ENCODE measurements around the gene ADD1.
"Not testable (repeated sequence)": the region's sequence is repeated elsewhere in the genome, so short reads cannot be mapped to it uniquely, and the experiment has no call there.

DNA sequence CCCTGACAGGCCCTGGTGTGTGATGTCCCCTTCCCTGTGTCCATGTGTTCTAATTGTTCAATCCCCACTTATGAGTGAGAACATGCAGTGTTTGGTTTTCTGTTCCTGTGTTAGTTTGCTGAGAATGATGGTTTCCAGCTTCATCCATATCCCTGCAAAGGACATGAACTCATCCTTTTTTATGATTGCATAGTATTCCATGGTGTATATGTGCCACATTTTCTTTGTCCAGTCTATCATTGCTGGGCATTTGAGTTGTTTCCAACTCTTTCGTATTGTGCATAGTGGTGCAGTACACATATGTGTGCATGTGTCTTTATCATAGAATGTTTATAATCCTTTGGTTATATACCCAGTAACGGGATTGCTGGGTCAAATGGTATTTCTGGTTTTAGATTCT lies 73.1 kb downstream of the ADD1 start:
- not testable (repeated sequence) for TF ChIP-seq CTCF (conservative IDR thresholded peaks at IDR 0.05; ENCODE audit: low read depth, low read length); EZH2 (IDR thresholded peaks at IDR 0.05; ENCODE audit: borderline replicate concordance, low read depth, low read length, poor library complexity, severe bottlenecking)
